ENCODE data around the gene LRIT1.

LRIT1 gene

GRCh38 chr10:84184517-84184916 is 56.8 kb downstream of the LRIT1 start:
- peaks cover 12% of the 10 kb centered on the region for H3K4me1 ChIP-seq (ENCODE audit: insufficient read depth, low read length, severe bottlenecking)
- no peak overlapping the region for H3K27ac ChIP-seq (ENCODE audit: low read depth, low read length, poor library complexity, severe bottlenecking)
- no peaks in the 10 kb centered on the region for H3F3A ChIP-seq (ENCODE audit: insufficient read depth, low read length)
- H3K4me2 ChIP-seq (ENCODE audit: low read length) = no peak overlapping the region
- H3K9me2 ChIP-seq (ENCODE audit: low read depth, low read length) = no peaks in the 10 kb centered on the region
- H3K36me3 ChIP-seq (ENCODE audit: insufficient read depth, low read length) = no peaks in the 10 kb centered on the region
- no peak for TF ChIP-seq CTCF (IDR thresholded peaks at IDR 0.05; ENCODE audit: low read length)
- H3K27me3 ChIP-seq (ENCODE audit: insufficient read depth, low read length) = no peaks in the 10 kb centered on the region
- no peaks in the 10 kb centered on the region for H4K20me1 ChIP-seq (ENCODE audit: insufficient read depth, low read length)
- no peak overlapping the region for H3K9ac ChIP-seq (ENCODE audit: low read length)
- no peak overlapping the region for H3K4me3 ChIP-seq (ENCODE audit: low read depth, low read length, poor library complexity, severe bottlenecking)
- no peaks in the 10 kb centered on the region for H3K9me3 ChIP-seq (ENCODE audit: low read length)
- H3K79me2 ChIP-seq (ENCODE audit: insufficient read depth, low read length) = no peaks in the 10 kb centered on the region
- no peak overlapping the region for H2AFZ ChIP-seq (ENCODE audit: low read length)

- H4K20me1 ChIP-seq (ENCODE audit: insufficient read depth, low read length) = no peaks in the 10 kb centered on the region
- H3K4me1 ChIP-seq (ENCODE audit: insufficient read depth, low read length, severe bottlenecking) = peaks cover 39% of the 10 kb centered on the region
- H3K9me2 ChIP-seq (ENCODE audit: low read depth, low read length) = no peaks in the 10 kb centered on the region
- no peaks in the 10 kb centered on the region for H3F3A ChIP-seq (ENCODE audit: insufficient read depth, low read length)
- no peaks in the 10 kb centered on the region for H3K27me3 ChIP-seq (ENCODE audit: insufficient read depth, low read length)
- H3K27ac ChIP-seq (ENCODE audit: low read depth, low read length, poor library complexity, severe bottlenecking) = no peak overlapping the region
- no peaks in the 10 kb centered on the region for H3K79me2 ChIP-seq (ENCODE audit: insufficient read depth, low read length)
- H3K36me3 ChIP-seq (ENCODE audit: insufficient read depth, low read length) = no peaks in the 10 kb centered on the region
- no peaks in the 10 kb centered on the region for H3K9me3 ChIP-seq (ENCODE audit: low read length)
- H3K4me3 ChIP-seq (ENCODE audit: low read depth, low read length, poor library complexity, severe bottlenecking) = no peak overlapping the region
- TF ChIP-seq EZH2 (IDR thresholded peaks at IDR 0.05; ENCODE audit: borderline replicate concordance, low read length) = no peak
- no peak for TF ChIP-seq CTCF (IDR thresholded peaks at IDR 0.05; ENCODE audit: low read length)
- no peak overlapping the region for H2AFZ ChIP-seq (ENCODE audit: low read length)
- H3K4me2 ChIP-seq (ENCODE audit: low read length) = no peak overlapping the region
- no peak overlapping the region for H3K9ac ChIP-seq (ENCODE audit: low read length)
Measured at GRCh38 chr10:84181631-84182030, 59.7 kb downstream of the LRIT1 start.
